HG03521 (cell line): Measurements from ENCODE around the gene UTS2.

Experiments used
- ATAC-seq: cut with Tn5 transposase; IDR thresholded peaks from one replicate; pipeline ENCODE4 v1.9.1; 2021; ENCODE audit warnings: mild to moderate bottlenecking, moderate library complexity; ENCODE audit not compliant: unreplicated experiment

The UTS2 gene

DNA sequence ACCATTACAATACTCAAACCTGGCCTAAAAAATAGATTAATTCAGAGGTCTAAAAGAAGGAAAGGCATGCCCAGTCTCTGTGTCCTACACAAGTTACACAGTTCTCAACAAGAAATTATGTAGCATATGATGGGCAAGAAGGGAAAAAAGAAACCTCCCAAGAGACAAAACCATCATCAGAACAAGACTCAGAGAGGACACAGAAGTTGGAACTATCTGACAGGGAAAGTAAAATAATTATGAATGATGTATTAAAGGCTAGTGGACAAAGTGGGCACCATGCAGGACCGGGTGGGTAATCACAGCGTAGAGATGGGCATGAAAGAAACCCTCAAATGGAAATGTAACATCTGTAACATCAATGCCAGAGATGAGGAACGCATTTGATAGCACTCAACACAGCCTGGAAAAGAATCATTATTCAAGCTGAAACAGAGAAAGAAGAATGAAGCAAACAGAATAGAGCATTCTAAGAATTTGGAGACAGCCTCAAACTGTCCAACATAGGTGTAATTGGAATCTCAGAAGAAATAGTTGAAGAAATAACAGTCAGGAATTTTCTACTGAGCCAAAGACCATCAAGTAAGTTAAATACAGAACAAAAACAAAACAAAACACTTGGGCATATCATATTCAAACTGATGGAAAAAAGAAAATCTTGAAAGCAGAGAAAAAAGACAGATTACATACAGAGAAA lies 39.0 kb downstream of the UTS2 start:
- ATAC-seq = no peak

DNA sequence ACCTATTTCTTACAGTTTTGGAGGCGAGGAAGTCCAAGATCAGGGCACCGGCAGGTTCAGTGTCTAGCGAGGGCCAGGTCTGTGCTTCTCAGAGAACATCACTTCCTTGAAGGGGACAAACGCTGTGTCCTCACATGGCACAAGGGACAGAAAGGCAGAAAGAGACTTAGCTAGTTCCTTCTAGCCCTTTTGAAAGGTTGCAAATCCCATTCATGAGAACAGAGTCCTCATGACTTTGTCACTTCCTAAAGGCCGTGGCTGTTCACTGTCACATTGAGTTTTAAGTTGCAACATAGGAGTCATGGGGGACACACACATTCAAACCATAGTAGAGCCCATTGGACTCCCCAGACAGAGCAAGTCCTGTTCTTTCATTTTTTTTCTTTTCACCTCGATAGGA lies 41.4 kb downstream of the UTS2 start:
- no peak for ATAC-seq

DNA sequence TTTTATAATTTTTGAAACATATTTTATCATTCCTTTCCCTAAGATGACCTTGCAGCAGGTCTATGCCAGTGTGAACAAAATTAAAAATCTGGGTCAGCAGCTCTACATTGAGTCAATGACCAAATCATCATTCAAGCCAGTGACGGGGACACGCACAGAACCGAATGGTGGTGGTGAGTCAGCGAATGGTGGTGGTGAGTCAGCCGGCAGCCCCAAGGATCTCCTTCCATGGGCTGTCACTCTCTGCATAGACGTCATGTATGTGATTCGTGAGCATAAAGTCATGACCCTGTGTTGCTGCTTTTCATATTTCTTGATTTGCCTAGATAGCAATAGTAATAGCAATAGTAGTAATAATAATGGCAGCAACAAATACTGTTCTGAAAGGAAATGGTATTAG lies 42.5 kb downstream of the UTS2 start:
- no peak for ATAC-seq

DNA sequence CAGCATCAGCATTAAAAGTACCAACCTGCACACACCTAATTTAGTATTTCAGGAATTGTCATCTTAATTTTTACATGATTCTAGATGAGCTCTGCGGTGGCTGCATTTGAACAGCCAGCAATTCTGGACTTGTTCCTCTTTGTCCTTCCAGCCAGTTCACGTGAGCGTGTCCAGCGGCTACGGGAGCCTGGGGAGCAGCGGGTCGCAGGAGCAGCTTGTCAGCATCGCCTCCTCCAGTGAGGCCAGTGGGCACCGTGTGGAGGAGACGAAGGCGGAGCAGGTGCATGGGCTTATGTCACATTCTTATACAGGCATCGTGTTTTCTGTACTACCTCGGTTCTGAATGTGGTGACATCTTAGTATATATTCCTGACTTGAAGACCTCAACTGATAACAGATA lies 43.1 kb downstream of the UTS2 start:
- ATAC-seq = no peak

DNA sequence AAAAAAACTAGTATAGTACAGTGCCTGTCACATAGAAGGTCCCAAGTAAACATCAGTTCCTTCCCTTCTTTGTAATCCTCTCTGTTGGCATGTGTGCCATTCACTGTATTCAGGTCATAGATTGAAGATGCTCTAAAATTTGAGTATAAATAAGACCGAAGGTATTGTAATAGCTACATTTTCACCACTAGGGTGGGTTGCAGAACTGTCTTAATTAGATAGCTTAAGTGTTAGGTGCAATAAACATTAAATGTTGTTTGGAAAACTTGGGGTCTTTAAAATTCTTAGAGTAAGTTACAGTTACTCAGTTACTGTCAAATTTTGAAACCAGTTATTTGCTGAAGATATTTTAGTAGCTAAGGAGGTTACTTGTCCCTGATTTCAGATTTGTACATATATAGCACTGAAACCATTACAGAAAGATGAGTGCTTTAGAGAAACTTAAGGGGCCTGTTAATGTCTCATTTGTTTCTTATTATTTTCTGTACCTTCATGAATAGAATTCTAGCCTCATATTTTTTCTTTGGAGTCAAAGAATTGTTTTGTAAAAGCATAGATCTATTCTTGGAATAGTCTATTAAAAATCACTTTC lies 44.5 kb downstream of the UTS2 start:
- no peak for ATAC-seq

DNA sequence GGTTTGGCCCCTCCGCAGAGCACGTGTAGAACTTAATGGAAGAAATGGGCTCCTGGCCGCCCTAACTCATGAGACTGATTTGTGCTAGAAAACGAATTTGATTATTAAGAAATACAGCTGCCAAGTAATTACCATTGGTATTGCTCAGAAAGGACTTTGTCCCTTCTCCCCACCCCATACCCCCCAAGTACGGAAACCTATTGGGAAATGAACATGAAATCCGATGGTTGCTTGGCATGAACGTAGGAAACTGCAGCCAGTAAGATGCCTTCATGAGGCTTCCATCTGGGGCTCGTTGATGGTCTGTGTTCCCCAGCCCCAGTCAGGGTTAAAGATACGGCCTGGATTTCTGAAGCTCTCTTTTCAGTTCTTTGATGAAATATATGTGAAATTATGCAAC lies 47.4 kb downstream of the UTS2 start:
- ATAC-seq = no peak
